HEK293 (cell line): ENCODE data around the gene DDX18.
A peak's percentile ranks its signal among the peaks of the same experiment; 100 is the strongest.
"Not testable (repeated sequence)": the region's sequence is repeated elsewhere in the genome, so short reads cannot be mapped to it uniquely, and the experiment has no call there.

Source experiments
- CTCF ChIA-PET: fragments of 350-600 bp; formaldehyde crosslinking; extraction: SDS; loops from one replicate; lab custom pipeline; 2021; ENCODE audit warnings: antibody characterized with exemption; lab: Yijun Ruan, JAX
- POLR2A ChIA-PET: fragments of 300-600 bp; formaldehyde crosslinking; extraction: SDS; loops from one replicate; lab custom pipeline; 2020; ENCODE audit warnings: antibody characterized with exemption, inconsistent platforms; lab: Yijun Ruan, JAX
- H3K27ac ChIP-seq: fragments of 200-500 bp; sonication (Bioruptor generic); 2 replicates; pipeline ENCODE4 v1.5.1; 2014; ENCODE audit warnings: low read depth, low read length, control low read depth, inconsistent platforms; ENCODE audit errors: extremely low read depth
- H3K36me3 ChIP-seq, 2 experiments: fragments of 200-500 bp in 1 of 2; sonication (Bioruptor generic) in 1 of 2; 1 replicate in 1 of 2; 2 replicates in 1 of 2; pipeline ENCODE4 v1.5.1; 2014 to 2017; ENCODE audit warnings: inconsistent platforms in 2 of 2, low read length in 2 of 2; ENCODE audit not compliant: control insufficient read depth in 2 of 2, insufficient read depth in 1 of 2
- H3K4me1 ChIP-seq: fragments of 200-500 bp; sonication (Bioruptor generic); 2 replicates; pipeline ENCODE4 v1.5.1; 2014; ENCODE audit warnings: mild to moderate bottlenecking, low read length, inconsistent platforms; ENCODE audit not compliant: control insufficient read depth, insufficient read depth
- H3K4me3 ChIP-seq: 2 replicates; pipeline ENCODE4 v1.5.1; 2011; ENCODE audit warnings: low read depth, mild to moderate bottlenecking, control low read depth, low read length, moderate library complexity
- H3K9me3 ChIP-seq: fragments of 200-500 bp; sonication (Bioruptor generic); 2 replicates; pipeline ENCODE4 v1.5.1; 2014; ENCODE audit warnings: low read depth, low read length, inconsistent platforms; ENCODE audit not compliant: control insufficient read depth, insufficient read depth
- GLIS1 ChIP-seq: fragments of 450-650 bp; formaldehyde crosslinking; IDR thresholded peaks from 2 replicates; pipeline ENCODE4 v1.5.1; 2016; ENCODE audit warnings: missing biosample characterization, missing genetic modification characterization
- KLF10 ChIP-seq: fragments of 450-650 bp; IDR thresholded peaks from 2 replicates; pipeline ENCODE4 v1.5.1; 2018; ENCODE audit warnings: missing biosample characterization, mild to moderate bottlenecking, missing genetic modification characterization
- MEIS1 ChIP-seq: sonication (generic); formaldehyde crosslinking; IDR thresholded peaks from 2 replicates; pipeline ENCODE4 v1.8.1; 2022; ENCODE audit warnings: missing genetic modification reagents, mild to moderate bottlenecking, borderline replicate concordance
- YY2 ChIP-seq: fragments of 450-650 bp; formaldehyde crosslinking; IDR thresholded peaks from 2 replicates; pipeline ENCODE4 v1.5.1; 2016; ENCODE audit warnings: missing biosample characterization, missing genetic modification characterization
- ZBTB17 ChIP-seq: fragments of 450-650 bp; formaldehyde crosslinking; IDR thresholded peaks from 2 replicates; pipeline ENCODE4 v1.5.1; 2016; ENCODE audit warnings: missing biosample characterization, missing genetic modification characterization
- ZFHX2 ChIP-seq: fragments of 450-650 bp; formaldehyde crosslinking; conservative IDR thresholded peaks from 2 replicates; pipeline ENCODE4 v1.5.1; 2016; ENCODE audit warnings: missing biosample characterization, missing genetic modification characterization
- ZFP3 ChIP-seq: fragments of 450-650 bp; formaldehyde crosslinking; IDR thresholded peaks from 2 replicates; pipeline ENCODE4 v1.5.1; 2016; ENCODE audit warnings: low read depth, missing biosample characterization, missing genetic modification characterization
- ZNF146 ChIP-seq: fragments of 450-650 bp; formaldehyde crosslinking; IDR thresholded peaks from 2 replicates; pipeline ENCODE4 v1.5.1; 2016; ENCODE audit warnings: missing biosample characterization, missing genetic modification characterization
- ZNF26 ChIP-seq: fragments of 450-650 bp; formaldehyde crosslinking; IDR thresholded peaks from 2 replicates; pipeline ENCODE4 v1.5.1; 2016; ENCODE audit warnings: missing biosample characterization, missing genetic modification characterization
- ZNF302 ChIP-seq: fragments of 450-650 bp; formaldehyde crosslinking; IDR thresholded peaks from 2 replicates; pipeline ENCODE4 v1.5.1; 2016; ENCODE audit warnings: missing biosample characterization, missing genetic modification characterization, low read depth
- ZNF391 ChIP-seq: fragments of 450-650 bp; formaldehyde crosslinking; IDR thresholded peaks from 2 replicates; pipeline ENCODE4 v1.5.1; 2016; ENCODE audit warnings: low read depth, missing biosample characterization, missing genetic modification characterization, borderline replicate concordance
- ZNF514 ChIP-seq: fragments of 450-650 bp; formaldehyde crosslinking; IDR thresholded peaks from 2 replicates; pipeline ENCODE4 v1.5.1; 2016; ENCODE audit warnings: missing biosample characterization, missing genetic modification characterization
- ZNF629 ChIP-seq: fragments of 450-650 bp; formaldehyde crosslinking; IDR thresholded peaks from 2 replicates; pipeline ENCODE4 v1.5.1; 2017; ENCODE audit warnings: missing biosample characterization, missing genetic modification characterization
- ZNF645 ChIP-seq: fragments of 450-650 bp; formaldehyde crosslinking; IDR thresholded peaks from 2 replicates; pipeline ENCODE4; 2016; ENCODE audit warnings: missing biosample characterization, missing genetic modification characterization
- ZNF664 ChIP-seq: fragments of 450-650 bp; formaldehyde crosslinking; IDR thresholded peaks from 2 replicates; pipeline ENCODE4 v1.5.1; 2016; ENCODE audit warnings: missing biosample characterization, missing genetic modification characterization
- ZNF704 ChIP-seq: fragments of 450-650 bp; formaldehyde crosslinking; IDR thresholded peaks from 2 replicates; pipeline ENCODE4 v1.5.1; 2016; ENCODE audit warnings: missing biosample characterization, missing genetic modification characterization
- ZNF76 ChIP-seq: fragments of 450-650 bp; formaldehyde crosslinking; IDR thresholded peaks from 2 replicates; pipeline ENCODE4; 2016; ENCODE audit warnings: low read depth, missing biosample characterization, missing genetic modification characterization, borderline replicate concordance
- TF ChIP-seq, protein P1 (sequence below): fragments of 450-650 bp; IDR thresholded peaks from 2 replicates; pipeline ENCODE4 v1.5.1; 2018; ENCODE audit warnings: missing biosample characterization, missing genetic modification characterization
- TF ChIP-seq, protein P2 (sequence below): fragments of 450-650 bp; formaldehyde crosslinking; IDR thresholded peaks from 2 replicates; pipeline ENCODE4 v1.5.1; 2016; ENCODE audit warnings: missing biosample characterization, missing genetic modification characterization

The DDX18 gene

DNA sequence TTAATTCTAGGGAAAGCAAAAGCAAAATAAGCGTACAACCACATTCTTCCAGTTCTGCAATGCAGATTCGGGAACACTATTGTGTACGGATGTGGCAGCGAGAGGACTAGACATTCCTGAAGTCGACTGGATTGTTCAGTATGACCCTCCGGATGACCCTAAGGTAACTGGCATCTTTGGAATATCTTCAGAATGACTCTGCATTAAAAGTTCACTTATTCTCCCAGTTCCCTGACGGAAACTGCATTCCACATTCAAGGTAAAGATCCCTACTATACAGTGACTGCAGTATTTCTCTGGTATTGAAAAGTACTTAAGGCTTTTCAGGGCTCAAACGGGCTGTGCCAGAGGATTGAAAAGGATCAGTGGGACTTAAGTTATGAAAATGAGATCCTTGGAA lies 10.9 kb downstream of the DDX18 start:
- POLR2A ChIA-PET = no interaction called here
- CTCF ChIA-PET = interaction anchor here (1.0 to 1.6 kb wide), 2 partner anchors 8 to 11 kb away, joined by 4 to 8 read pairs; partner anchors contain the start of gene DDX18

DNA sequence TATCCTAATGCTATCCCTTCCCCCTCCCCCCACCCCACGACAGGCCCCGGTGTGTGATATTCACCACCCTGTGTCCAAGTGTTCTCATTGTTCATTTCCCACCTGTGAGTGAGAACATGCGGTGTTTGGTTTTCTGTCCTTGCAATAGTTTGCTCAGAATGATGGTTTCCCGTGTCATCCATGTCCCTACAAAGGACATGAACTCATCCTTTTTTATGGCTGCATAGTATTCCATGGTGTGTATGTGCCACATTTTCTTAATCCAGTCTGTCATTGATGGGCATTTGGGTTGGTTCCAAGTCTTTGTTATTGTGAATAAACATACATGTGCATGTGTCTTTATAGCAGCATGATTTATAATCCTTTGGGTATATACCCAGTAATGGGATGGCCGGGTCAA lies 13.0 kb downstream of the DDX18 start:
- H3K36me3 ChIP-seq = peaks cover 52 to 98% of the 10 kb centered on the region in 2 experiments
- not testable (repeated sequence) for H3K4me1 ChIP-seq, H3K9me3 ChIP-seq, H3K4me3 ChIP-seq
- peak; percentile 89 for TF ChIP-seq ZNF146 (tag by site-specific recombination)
- TF ChIP-seq, all 188 proteins: peak for 1; not testable (repeated sequence) for 187
- POLR2A ChIA-PET, CTCF ChIA-PET, H3K27ac ChIP-seq: not testable (repeated sequence)

More for the DNA sequence above, 10.9 kb downstream of the DDX18 start:
- no peak overlapping the region for H3K27ac ChIP-seq
- no peaks in the 10 kb centered on the region for H3K4me1 ChIP-seq
- peaks cover 71 to 100% of the 10 kb centered on the region in 2 experiments for H3K36me3 ChIP-seq
- H3K4me3 ChIP-seq = no peak overlapping the region
- TF ChIP-seq ZNF391 (tag by site-specific recombination) (no peak), ZNF514 (tag by site-specific recombination) (no peak), ZNF664 (no peak), YY2 (tag by site-specific recombination) (no peak), ZNF645 (tag by site-specific recombination) (no peak), ZNF76 (no peak), ZFP3 (tag by site-specific recombination) (no peak), ZNF704 (no peak), KLF10 (tag by site-specific recombination) (no peak), ZFHX2 (tag by site-specific recombination) (no peak), ZNF26 (tag by site-specific recombination) (no peak), ZNF629 (tag by site-specific recombination) (no peak), GLIS1 (tag by site-specific recombination) (no peak), MEIS1 (CRISPR knock-in tag) (no peak), ZBTB17 (tag by site-specific recombination) (no peak), ZNF302 (tag by site-specific recombination) (no peak)
- TF ChIP-seq, protein P1, sequence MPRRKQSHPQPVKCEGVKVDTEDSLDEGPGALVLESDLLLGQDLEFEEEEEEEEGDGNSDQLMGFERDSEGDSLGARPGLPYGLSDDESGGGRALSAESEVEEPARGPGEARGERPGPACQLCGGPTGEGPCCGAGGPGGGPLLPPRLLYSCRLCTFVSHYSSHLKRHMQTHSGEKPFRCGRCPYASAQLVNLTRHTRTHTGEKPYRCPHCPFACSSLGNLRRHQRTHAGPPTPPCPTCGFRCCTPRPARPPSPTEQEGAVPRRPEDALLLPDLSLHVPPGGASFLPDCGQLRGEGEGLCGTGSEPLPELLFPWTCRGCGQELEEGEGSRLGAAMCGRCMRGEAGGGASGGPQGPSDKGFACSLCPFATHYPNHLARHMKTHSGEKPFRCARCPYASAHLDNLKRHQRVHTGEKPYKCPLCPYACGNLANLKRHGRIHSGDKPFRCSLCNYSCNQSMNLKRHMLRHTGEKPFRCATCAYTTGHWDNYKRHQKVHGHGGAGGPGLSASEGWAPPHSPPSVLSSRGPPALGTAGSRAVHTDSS (tag by site-specific recombination) = no peak
- TF ChIP-seq, protein P2, sequence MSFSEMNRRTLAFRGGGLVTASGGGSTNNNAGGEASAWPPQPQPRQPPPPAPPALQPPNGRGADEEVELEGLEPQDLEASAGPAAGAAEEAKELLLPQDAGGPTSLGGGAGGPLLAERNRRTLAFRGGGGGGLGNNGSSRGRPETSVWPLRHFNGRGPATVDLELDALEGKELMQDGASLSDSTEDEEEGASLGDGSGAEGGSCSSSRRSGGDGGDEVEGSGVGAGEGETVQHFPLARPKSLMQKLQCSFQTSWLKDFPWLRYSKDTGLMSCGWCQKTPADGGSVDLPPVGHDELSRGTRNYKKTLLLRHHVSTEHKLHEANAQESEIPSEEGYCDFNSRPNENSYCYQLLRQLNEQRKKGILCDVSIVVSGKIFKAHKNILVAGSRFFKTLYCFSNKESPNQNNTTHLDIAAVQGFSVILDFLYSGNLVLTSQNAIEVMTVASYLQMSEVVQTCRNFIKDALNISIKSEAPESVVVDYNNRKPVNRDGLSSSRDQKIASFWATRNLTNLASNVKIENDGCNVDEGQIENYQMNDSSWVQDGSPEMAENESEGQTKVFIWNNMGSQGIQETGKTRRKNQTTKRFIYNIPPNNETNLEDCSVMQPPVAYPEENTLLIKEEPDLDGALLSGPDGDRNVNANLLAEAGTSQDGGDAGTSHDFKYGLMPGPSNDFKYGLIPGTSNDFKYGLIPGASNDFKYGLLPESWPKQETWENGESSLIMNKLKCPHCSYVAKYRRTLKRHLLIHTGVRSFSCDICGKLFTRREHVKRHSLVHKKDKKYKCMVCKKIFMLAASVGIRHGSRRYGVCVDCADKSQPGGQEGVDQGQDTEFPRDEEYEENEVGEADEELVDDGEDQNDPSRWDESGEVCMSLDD (tag by site-specific recombination) = no peak
- no peaks in the 10 kb centered on the region for H3K9me3 ChIP-seq
